IPS DF 6.9 (cell line): ENCODE results near the gene RALB.

Source experiments
- DNase-seq: peaks from one replicate; pipeline ENCODE4 v3.0.0-alpha.2; 2013; ENCODE audit warnings: low read depth, low spot score
- H3K27ac ChIP-seq: one replicate; pipeline ENCODE4 v1.5.1; 2013; ENCODE audit warnings: low read length, control low read depth
- H3K27me3 ChIP-seq: 2 replicates; pipeline ENCODE4 v1.6.1; 2013; ENCODE audit warnings: mild to moderate bottlenecking, low read length; ENCODE audit not compliant: control insufficient read depth, insufficient read depth
- H3K36me3 ChIP-seq: 2 replicates; pipeline ENCODE4 v1.6.1; 2013; ENCODE audit warnings: low read length; ENCODE audit not compliant: control insufficient read depth, insufficient read depth
- H3K4me1 ChIP-seq: 2 replicates; pipeline ENCODE4 v1.6.1; 2013; ENCODE audit warnings: low read length; ENCODE audit not compliant: control insufficient read depth, insufficient read depth
- H3K4me3 ChIP-seq: 2 replicates; pipeline ENCODE4 v1.5.1; 2013; ENCODE audit warnings: mild to moderate bottlenecking, low read length
- H3K9me3 ChIP-seq: 2 replicates; pipeline ENCODE4 v1.6.1; 2013; ENCODE audit warnings: low read length, inconsistent platforms; ENCODE audit not compliant: control insufficient read depth, insufficient read depth
- WGBS: extraction: QIAGEN DNeasy Blood & Tissue Kit; methylation state at CpG from one replicate; pipeline ENCODE4 v1.1.7; 2013; ENCODE audit warnings: mixed read lengths, missing lambda C conversion rate; ENCODE audit not compliant: insufficient read length, insufficient coverage; 5-methylcytosine and 5-hydroxymethylcytosine counted together

The RALB gene

GRCh38 chr2:120265006-120265405 lies 12.4 kb downstream of the RALB start:
- WGBS, result no CpG with 5 or more reads among the region's 12 CpGs

GRCh38 chr2:120267348-120267747 lies 14.7 kb downstream of the RALB start:
- H3K36me3 ChIP-seq, result no peaks in the 10 kb centered on the region
- no peaks in the 10 kb centered on the region; the same call in 1 of the 2 replicates for H3K4me1 ChIP-seq
- DNase-seq, result no peak
- H3K27me3 ChIP-seq, result no peaks in the 10 kb centered on the region
- H3K9me3 ChIP-seq, result no peaks in the 10 kb centered on the region
- H3K4me3 ChIP-seq, result no peak overlapping the region
- H3K27ac ChIP-seq, result no peak overlapping the region
- WGBS, result no CpG with 5 or more reads among the region's 8 CpGs

More at GRCh38 chr2:120265006-120265405, 12.4 kb downstream of the RALB start:
- Histone ChIP-seq H3K36me3 (no peaks in the 10 kb centered on the region), H3K4me3 (no peak overlapping the region), H3K4me1 (no peaks in the 10 kb centered on the region; the same call in 1 of the 2 replicates), H3K27ac (no peak overlapping the region), H3K27me3 (no peaks in the 10 kb centered on the region), H3K9me3 (no peaks in the 10 kb centered on the region)
- DNase-seq, result no peak

- H3K27me3 ChIP-seq, result no peaks in the 10 kb centered on the region
- H3K4me3 ChIP-seq, result no peak overlapping the region
- H3K4me1 ChIP-seq, result no peaks in the 10 kb centered on the region; the same call in 1 of the 2 replicates
- no CpG with 5 or more reads among the region's 11 CpGs for WGBS
- H3K36me3 ChIP-seq, result no peaks in the 10 kb centered on the region
- H3K27ac ChIP-seq, result no peak overlapping the region
- H3K9me3 ChIP-seq, result no peaks in the 10 kb centered on the region
- no peak for DNase-seq
Measured at GRCh38 chr2:120269076-120269744, 16.6 kb downstream of the RALB start.

GRCh38 chr2:120269816-120270215 lies 17.2 kb downstream of the RALB start:
- Histone ChIP-seq H3K4me3 (no peak overlapping the region), H3K9me3 (no peaks in the 10 kb centered on the region), H3K4me1 (no peaks in the 10 kb centered on the region; the same call in 1 of the 2 replicates), H3K27me3 (no peaks in the 10 kb centered on the region), H3K36me3 (no peaks in the 10 kb centered on the region), H3K27ac (no peak overlapping the region)
- WGBS, result no CpG with 5 or more reads among the region's 1 CpG
- no peak for DNase-seq

GRCh38 chr2:120271711-120272379 lies 19.2 kb downstream of the RALB start:
- no peaks in the 10 kb centered on the region for H3K9me3 ChIP-seq
- H3K4me1 ChIP-seq, result no peaks in the 10 kb centered on the region
- no peak for DNase-seq
- no CpG with 5 or more reads among the region's 1 CpG for WGBS
- H3K27ac ChIP-seq, result no peak overlapping the region
- no peaks in the 10 kb centered on the region for H3K27me3 ChIP-seq
- no peaks in the 10 kb centered on the region for H3K36me3 ChIP-seq
- no peak overlapping the region for H3K4me3 ChIP-seq

GRCh38 chr2:120272763-120273481 lies 20.3 kb downstream of the RALB start:
- H3K36me3 ChIP-seq, result no peaks in the 10 kb centered on the region

GRCh38 chr2:120275617-120276400 lies 23.2 kb downstream of the RALB start:
- DNase-seq, result no peak
- WGBS, result no CpG with 5 or more reads among the region's 8 CpGs
- peaks cover 1% of the 10 kb centered on the region; the same call in 1 of the 2 replicates for H3K4me1 ChIP-seq
- no peak overlapping the region for H3K27ac ChIP-seq
- no peak overlapping the region for H3K4me3 ChIP-seq
- H3K27me3 ChIP-seq, result no peaks in the 10 kb centered on the region
- H3K9me3 ChIP-seq, result no peaks in the 10 kb centered on the region
- no peaks in the 10 kb centered on the region for H3K36me3 ChIP-seq

More at GRCh38 chr2:120272763-120273481, 20.3 kb downstream of the RALB start:
- Histone ChIP-seq H3K4me1 (no peaks in the 10 kb centered on the region), H3K4me3 (no peak overlapping the region), H3K27ac (no peak overlapping the region), H3K9me3 (no peaks in the 10 kb centered on the region), H3K27me3 (no peaks in the 10 kb centered on the region)
- WGBS, result no CpG with 5 or more reads among the region's 4 CpGs
- no peak for DNase-seq

GRCh38 chr2:120277505-120278205 lies 25.0 kb downstream of the RALB start:
- H3K27ac ChIP-seq, result no peak overlapping the region

GRCh38 chr2:120278901-120279300 lies 26.2 kb downstream of the RALB start:
- no peak overlapping the region for H3K27ac ChIP-seq
- H3K27me3 ChIP-seq, result no peaks in the 10 kb centered on the region
- peaks cover 1% of the 10 kb centered on the region; the same call in 1 of the 2 replicates for H3K4me1 ChIP-seq
- H3K9me3 ChIP-seq, result no peaks in the 10 kb centered on the region
- no peak for DNase-seq
- no CpG with 5 or more reads among the region's 10 CpGs for WGBS
- no peaks in the 10 kb centered on the region for H3K36me3 ChIP-seq
- no peak overlapping the region for H3K4me3 ChIP-seq

More at GRCh38 chr2:120277505-120278205, 25.0 kb downstream of the RALB start:
- Histone ChIP-seq H3K27me3 (no peaks in the 10 kb centered on the region), H3K36me3 (no peaks in the 10 kb centered on the region), H3K4me3 (no peak overlapping the region), H3K9me3 (no peaks in the 10 kb centered on the region), H3K4me1 (peaks cover 1% of the 10 kb centered on the region; the same call in 1 of the 2 replicates)
- WGBS, result 100% methylated on average over 19 of the region's 19 CpGs
- DNase-seq, result no peak
